PFSK-1 (cell line): ENCODE results near the gene MYO7B.

Source experiments
- POLR2AphosphoS5 ChIP-seq: IDR thresholded peaks from 2 replicates; pipeline ENCODE4 v1.6.1; 2012; ENCODE audit warnings: low read depth, mild to moderate bottlenecking, control low read depth, low read length, moderate library complexity
- TAF1 ChIP-seq: IDR thresholded peaks from 2 replicates; pipeline ENCODE4 v1.6.1; 2012; ENCODE audit warnings: low read length, control low read depth, borderline replicate concordance; ENCODE audit not compliant: insufficient read depth

GRCh38 chr2:127577973-127578372 is 42.5 kb downstream of the MYO7B start:
- TF ChIP-seq POLR2AphosphoS5 (no peak), TAF1 (no peak)
